NCI-H2107 treated with DMSO at 0.1 percent for 48 hours (cell line): ENCODE measurements around the gene LRRC49.
A peak's percentile ranks its signal among the peaks of the same experiment; 100 is the strongest.
"Not testable (repeated sequence)": the region's sequence is repeated elsewhere in the genome, so short reads cannot be mapped to it uniquely, and the experiment has no call there.

Source experiments
- DNase-seq: peaks from one replicate; lab custom pipeline; 2025; ENCODE audit not compliant: unreplicated experiment; lab: John Stamatoyannopoulos, UW

LRRC49 gene

DNA sequence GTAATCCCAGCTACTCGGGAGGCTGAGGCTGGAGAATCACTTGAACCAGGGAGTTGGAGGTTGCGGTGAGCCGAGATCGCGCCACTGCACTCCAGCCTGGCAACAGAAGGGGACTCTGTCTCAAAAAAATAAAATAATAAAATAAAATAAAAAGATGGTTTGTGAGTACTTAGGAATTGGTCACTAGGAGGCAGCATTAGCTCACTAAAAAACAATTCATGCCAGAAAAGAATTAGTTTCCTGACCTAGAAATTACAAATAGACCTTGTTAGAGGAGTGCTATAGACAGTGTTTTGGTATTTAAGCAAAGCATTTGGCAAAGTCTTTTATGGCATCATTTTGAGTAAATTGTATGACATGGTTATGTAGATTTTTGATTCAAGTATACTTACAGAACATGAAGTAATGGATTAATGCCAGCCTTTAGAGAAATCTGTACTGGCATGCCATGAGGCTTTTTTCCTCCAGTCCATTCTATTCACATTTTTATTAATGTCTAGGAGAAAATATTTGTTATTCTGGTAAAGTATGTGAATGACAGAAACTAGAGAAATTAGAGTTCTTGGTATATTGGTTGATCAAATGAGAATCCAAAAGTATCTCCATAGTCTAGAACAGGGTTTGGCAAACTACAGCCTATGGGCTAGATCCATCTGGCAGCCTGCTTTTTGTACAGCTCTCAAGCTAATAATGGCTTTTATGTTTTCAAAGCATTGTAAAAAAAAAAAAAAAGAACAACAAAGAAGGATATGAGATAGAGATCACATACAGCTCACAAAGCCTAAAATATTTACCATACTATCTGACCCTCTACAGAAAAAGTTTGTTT, 81.6 kb downstream of the LRRC49 start:
- no peak for DNase-seq

DNA sequence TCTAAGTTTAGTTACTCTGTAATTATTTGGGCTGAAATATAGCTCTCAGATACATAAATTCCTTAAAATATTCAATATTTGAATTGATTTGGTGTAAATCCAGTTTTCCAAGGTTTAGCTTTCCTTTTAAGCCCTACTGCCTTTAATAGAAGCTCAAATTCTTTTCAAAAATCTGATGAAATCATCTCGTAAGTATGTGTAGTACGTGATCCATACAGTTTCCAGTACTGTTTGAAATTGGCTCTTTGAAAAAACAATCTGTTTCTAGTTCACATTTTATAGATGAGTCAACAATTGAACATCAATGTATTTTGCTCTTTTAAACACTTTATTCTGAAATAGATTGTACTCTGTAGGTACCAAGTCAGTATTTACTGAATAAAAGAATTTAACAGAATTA, 84.2 kb downstream of the LRRC49 start:
- DNase-seq, result no peak

GRCh38 chr15:70995383-70995970, 102.9 kb downstream of the LRRC49 start:
- DNase-seq, result no peak

GRCh38 chr15:70998319-70998718, 105.7 kb downstream of the LRRC49 start:
- no peak for DNase-seq

DNA sequence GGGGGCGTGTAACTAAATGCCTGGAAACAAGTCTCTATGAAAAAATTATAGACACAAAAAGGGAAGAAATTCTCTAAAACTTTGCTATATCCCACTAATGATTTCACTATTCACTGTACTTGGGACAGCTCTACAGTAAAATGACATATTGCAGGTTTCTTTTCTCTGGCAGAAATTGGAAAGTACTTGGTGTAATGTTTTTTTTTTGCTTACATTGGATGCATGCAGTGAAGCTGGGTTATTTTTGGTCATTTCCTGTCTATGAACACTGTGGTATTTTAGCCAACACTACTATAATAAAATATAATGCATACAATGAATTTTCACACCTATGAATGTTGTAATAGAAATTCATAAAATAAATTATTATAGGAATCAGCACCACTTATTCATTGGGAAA, 109.7 kb downstream of the LRRC49 start:
- no peak for DNase-seq

GRCh38 chr15:71003319-71003718, 110.7 kb downstream of the LRRC49 start:
- no peak for DNase-seq

DNA sequence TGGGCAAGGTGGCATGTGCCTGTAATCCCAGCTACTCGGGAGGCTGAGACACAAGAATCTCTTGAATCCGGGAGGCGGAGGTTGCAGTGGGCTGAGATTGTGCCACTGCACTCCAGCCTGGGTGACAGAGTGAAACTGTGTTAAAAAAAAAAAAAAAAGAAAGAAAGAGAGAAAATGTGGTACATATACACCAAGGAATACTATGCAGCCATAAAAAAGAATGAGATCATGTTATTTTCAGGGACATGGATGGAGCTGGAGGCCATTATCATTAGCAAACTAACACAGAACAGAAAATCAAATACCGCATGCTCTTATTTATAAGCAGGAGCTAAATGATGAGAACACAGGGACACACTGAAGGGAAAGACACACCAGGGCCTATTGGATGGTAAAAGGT, 111.9 kb downstream of the LRRC49 start:
- DNase-seq, result not testable (repeated sequence)

GRCh38 chr15:71005895-71006294, 113.3 kb downstream of the LRRC49 start:
- DNase-seq, result no peak

- DNase-seq, result no peak
Observed at GRCh38 chr15:71008250-71008870, 115.7 kb downstream of the LRRC49 start.

DNA sequence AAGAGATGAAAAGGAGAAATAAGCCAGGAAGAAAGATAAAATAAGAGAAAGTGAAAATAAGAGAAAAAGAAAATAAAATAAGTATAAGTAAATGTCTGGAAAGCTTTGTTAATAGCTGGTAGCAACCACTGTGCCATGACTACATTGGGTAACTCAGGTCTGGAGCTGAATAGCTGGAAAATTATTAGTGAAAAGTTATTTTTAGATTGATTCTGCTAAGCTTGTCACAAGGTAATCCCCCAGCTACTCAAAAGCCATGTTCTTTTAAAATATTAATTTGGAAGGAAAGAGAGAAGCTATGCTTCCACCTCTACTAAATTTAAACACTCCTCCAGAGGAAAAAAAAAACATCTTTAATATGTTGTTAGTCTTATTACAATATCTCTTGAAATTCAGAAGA, 117.8 kb downstream of the LRRC49 start:
- no peak for DNase-seq

- DNase-seq, result no peak
Observed at GRCh38 chr15:71010997-71011396, 118.4 kb downstream of the LRRC49 start.

- DNase-seq, result peak; percentile 4
Observed at GRCh38 chr15:71011503-71012155, 119.0 kb downstream of the LRRC49 start.

DNA sequence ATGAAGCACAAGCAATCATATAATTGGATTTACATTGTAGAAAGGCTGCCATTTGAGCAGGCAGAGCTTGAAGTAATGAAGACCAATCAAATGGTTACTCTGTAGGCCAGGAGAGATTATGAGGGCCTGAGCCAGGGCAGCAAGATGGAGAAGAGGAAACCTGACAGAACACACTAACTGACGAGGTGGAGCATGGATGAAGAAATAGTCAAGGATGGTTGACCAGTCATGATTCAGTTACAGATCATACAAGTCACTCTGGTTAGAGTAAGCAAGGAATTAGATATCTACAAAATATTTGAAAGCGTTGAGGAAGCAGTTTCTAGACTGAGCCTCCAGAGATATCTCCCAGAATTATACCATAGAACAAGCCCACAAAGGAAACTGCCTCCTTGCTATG, 120.8 kb downstream of the LRRC49 start:
- DNase-seq, result no peak

DNA sequence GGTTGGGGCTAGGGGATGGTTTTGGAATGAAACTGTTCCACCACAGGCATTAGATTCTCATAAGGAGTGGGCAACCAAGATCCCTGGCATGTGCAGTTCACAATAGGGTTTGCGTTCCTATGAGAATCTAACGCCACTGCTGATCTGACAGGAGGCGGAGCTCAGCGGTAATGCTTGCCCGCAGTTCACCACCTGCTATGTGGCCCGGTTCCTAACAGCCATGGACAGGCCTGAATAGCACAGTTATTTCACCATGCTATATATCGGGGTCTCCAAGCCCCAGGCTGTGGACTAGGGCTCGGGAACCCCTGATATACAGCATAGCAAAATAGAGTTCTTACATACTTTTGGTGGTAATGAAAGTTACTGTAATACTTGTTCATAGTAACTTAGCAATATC, 122.7 kb downstream of the LRRC49 start:
- no peak for DNase-seq

- not testable (repeated sequence) for DNase-seq
Observed at GRCh38 chr15:71031232-71031631, 138.6 kb downstream of the LRRC49 start.

DNA sequence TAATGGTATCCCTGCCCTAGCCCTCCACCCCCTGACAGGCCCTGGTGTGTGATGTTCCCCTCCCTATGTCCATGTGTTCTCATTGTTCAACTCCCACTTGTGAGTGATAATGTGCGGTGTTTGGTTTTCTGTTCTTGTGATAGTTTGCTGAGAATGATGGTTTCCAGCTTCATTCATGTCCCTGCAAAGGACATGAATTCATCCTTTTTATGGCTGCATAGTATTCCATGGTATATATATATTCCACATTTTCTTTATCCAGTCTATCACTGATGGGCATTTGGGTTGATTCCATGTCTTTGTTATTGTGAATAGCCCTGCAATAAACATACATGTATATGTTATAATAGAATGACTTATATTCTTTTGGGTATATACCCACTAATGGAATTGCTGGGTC, 142.9 kb downstream of the LRRC49 start:
- not testable (repeated sequence) for DNase-seq

DNA sequence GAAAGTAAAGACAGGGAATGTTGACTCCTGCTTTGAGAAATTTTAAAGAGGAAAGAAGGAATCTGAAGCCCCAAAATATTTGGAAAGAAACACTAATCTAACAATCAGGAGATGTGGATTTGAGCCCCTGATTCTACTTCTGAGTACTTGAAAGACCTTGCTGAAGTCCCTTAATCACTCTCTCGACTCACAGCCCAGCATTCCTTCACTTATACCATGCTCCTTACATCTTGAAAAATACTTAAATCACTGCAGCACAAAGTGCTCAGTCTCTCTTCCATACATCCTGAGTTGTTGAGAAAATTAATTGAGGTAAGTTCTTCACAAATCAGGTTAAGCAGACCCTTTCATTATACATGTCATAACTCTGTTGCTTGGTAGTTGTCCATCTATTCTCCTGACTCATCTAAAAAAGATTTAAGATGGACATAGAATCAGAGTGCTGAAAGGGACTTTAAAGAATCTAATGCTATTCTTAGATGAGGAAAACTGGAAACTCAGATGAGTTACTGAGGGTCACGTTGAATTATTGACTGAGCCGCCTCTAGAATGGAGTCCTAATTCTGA, 149.8 kb downstream of the LRRC49 start:
- no peak for DNase-seq

DNA sequence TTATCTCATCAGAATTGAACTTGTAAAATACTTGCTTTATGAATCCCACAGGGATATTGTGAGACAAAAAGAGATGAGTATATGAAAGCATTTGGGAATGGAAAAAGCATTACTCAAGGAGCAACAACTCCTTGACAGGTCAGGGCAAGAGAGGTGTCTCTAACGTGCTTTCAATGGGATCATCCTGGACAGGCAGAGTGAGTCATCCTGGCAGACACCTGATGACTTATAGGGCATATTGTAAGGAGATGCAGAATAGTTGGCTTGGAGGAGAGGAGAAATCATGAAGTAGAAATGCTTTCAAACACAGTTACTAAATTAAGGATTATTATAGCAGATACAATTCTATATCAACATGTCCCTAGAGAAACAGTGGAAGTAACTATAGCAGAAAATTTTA, 150.7 kb downstream of the LRRC49 start:
- DNase-seq, result no peak

- no peak for DNase-seq
Observed at GRCh38 chr15:71044006-71044405, 151.4 kb downstream of the LRRC49 start.

DNA sequence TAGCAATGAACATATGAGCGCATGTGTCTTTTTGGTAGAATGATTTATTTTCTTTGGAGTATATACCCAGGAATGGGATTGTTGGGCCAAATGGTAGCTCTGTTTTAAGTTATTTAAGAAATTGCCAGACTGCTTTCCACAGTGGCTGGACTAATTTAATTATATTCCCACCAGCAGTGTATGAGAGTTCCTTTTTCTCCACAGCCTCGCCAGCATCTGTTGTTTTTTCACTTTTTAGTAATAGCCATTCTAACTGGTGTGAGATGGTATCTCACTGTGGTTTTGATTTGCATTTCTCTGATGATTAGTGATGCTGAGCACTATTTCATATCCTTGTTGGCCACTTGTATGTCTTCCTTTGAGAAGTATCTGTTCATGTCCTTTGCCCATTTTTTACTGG, 153.5 kb downstream of the LRRC49 start:
- DNase-seq, result not testable (repeated sequence)

GRCh38 chr15:71048913-71049675, 156.5 kb downstream of the LRRC49 start:
- DNase-seq, result no peak
